NCI-H526 treated with DMSO at 0.1 percent for 48 hours (cell line): Measurements from ENCODE around the gene TFAP2A.
A peak's percentile ranks its signal among the peaks of the same experiment; 100 is the strongest.

Experiments used
- DNase-seq: peaks from one replicate; lab custom pipeline; 2025; lab: John Stamatoyannopoulos, UW

Gene TFAP2A

DNA sequence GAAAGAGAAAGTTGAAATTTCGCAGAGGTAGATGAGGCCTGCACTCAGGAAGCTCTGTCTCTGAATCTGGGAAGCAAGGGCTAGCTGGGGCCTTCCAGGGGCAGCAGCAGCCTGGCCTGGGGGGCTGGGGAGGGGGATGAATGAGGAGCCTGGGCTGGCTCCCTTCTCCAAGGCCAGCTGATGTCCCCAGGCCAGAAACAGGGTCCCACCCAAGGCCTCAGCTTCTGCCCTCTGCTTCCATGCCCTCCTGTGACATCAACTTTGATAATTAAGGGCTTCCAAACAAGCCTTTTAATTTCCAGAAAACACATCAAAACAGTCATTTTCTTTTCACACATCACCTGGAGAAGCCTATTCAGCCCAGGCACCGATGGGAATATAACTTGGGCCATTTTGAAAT, 15.4 kb downstream of the TFAP2A start:
- no peak for DNase-seq

GRCh38 chr6:10398446-10399218, 16.2 kb downstream of the TFAP2A start:
- peak; percentile 40 for DNase-seq

DNA sequence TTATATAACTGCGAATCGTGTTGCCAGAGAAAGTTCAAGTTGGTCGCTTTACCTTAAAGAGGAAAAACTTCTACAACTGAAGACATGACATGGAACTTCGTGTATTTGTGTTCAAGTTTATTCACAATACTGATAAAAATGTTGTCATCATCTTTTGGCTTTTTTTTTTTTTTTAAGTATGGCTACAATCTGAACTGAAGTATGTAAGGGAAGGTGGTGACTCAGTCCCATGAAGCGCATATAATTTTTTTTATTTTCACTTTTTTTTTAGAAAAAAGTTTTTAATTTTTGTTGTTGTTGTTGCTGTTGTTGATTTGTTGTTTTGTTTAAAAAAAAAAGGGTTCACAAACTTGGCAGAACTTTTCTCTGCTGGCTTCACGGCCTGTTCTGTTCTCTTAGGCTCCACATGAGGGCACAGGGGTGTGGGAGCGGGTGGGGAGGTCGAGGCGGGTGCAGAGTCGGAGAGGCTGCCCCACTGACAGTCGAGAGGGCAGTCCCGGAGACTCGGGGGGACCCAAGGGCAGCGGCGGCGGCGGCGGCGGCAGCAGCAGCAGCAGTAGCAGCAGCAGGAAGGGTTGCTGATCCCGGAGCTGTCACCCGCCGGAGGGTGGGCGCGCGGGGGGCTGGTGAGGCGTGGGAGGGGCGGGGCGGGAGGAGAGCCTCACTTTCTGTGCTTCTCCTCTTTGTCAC, 17.0 kb downstream of the TFAP2A start:
- no peak for DNase-seq

DNA sequence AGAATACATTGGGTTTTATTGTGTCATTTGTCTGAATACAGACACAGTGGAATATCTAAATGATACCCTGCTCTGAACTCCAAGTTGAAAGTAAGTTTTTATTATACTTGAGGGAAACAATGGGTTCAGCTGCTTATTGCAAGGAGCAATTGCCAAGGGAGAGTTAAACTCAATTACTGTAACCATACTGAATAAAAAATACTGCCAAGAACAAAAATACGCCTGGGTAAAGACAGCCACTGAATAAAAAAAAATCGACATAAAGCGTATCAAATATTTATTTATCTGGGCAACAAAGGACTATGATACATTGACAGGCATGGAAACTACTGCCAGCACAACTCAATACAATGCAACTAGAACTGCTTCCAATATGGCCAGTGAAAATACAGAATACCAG, 18.1 kb downstream of the TFAP2A start:
- DNase-seq = no peak

DNA sequence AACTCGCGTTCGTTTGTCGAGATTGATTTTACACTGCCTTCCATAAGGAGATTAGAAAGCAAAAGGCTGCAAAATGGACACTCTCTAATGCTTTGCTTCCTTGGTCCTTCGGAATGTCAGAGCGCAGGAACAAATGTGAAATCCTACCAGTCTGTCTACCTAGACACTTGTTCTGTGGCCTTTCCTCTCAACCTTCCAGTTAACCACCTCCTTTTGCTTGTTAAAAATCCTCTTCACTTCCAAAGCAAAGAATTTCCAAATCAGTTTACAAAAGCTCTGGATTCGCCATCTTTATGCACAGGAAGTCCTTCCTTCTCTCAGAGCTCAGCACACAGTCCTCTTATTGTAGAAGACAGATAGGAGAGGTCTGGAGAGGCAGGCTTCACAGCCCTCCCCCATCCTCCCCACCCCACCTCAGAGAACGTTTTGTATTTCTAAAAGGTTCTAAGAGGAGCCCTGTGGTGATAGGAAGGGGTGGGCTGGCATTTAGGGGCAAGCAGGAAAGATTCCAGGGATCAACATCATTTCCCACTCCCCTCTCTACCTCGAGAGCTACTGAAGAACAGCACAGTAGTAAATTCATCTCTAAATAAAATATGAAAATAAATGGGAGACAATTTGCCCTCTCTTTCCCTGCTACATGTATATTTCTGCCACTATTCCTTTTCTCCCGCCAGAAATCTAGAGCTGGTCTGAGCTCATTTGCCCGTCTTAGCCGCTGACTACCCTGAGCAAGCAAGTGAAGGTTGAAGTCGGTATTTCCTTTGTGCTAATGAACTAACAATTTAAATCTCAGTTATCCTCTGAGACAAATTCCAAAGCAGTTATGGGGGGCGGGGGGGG, 18.9 kb downstream of the TFAP2A start:
- no peak for DNase-seq

GRCh38 chr6:10395171-10395703, 19.6 kb downstream of the TFAP2A start:
- no peak for DNase-seq

DNA sequence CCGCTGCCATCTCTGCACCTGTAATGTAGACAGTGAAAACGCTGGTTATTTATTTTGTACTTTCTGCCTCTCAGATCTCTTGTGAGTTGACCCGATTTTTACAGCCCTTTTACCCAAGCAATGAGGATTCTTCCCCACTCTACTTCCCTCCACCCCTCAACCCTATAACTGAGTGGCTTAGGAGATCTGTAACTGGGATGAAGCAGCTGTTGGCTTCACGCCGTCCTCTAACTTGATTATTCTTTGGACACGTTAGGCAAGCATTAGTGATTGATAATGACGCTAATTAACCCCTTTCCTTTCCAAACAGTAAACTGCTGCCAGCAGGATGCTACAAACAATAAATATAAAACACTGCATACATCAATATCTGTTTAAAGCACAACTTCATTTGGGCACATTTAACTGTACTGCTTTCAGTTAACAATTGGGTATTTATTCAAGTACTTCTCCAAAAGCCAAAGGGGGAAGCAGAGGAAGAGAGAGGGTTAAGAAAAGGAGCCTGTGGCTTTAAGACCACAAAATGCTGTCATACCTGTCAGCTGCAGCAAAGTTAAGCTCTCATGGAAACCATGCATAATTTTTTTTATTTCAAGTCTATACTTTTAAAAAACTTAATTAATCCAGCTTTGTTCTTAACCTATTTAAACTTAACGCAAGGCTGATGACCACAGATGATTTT, 21.2 kb downstream of the TFAP2A start:
- DNase-seq = no peak

- DNase-seq = no peak
Measured at GRCh38 chr6:10391799-10392198, 23.1 kb downstream of the TFAP2A start.

DNA sequence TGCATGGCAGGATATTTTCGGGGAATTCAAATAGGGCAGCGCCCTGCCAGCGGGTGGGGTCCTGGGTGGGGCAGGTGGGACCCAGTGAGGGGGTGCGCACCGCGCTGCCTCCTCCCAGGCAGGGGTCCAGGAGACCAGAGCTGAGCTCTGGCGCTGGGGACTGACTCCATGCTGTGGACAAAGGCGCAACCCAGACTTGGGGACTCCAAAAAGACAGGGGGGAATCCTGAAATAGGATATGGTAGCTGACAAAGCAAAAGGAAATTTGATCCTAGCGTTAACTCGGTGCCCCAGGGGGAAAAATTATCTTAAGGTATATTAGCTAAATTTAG, 23.6 kb downstream of the TFAP2A start:
- no peak for DNase-seq

GRCh38 chr6:10390495-10391298, 24.2 kb downstream of the TFAP2A start:
- no peak for DNase-seq

DNA sequence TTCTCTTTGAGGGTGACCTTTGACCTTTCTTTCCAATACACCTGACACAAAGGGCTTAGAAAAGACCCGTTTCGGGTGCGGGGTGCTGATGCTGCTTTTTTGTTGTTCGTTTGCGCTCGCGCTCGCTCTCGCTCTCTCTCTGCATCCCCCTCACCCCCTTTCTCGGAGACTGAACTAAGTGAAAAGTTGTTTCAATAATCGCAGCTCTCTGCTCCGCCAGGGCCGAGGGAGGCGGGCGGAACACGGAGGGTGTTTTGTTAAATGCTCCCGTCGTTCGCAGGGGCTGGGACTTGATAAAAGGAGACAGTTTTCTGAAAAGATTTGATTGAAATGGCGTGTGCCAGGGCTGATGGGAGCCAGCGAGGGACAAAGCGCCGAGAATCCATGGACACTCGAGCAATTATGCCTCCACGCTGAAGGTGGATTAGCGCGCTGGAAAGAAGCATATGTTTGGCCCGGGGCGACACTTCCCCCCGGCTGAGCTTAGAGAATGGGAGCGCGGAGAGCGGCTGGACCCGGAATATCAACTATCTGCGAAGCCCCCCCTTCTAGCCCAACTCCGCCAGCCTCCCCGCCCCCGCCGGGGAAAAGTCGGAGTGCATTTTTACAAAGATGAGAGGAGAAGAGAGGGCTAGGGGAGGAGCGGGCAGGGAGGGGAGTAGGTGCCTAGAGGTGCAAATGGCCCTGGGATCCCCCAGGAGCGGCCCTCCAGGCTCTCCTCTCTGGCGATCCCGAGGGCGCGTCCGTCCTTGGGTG, 25.0 kb downstream of the TFAP2A start:
- DNase-seq = no peak

GRCh38 chr6:10386756-10387654, 27.9 kb downstream of the TFAP2A start:
- no peak for DNase-seq

- DNase-seq = peak; percentile 94
Measured at GRCh38 chr6:10386220-10386619, 28.7 kb downstream of the TFAP2A start.

- no peak for DNase-seq
Measured at GRCh38 chr6:10385524-10386132, 29.2 kb downstream of the TFAP2A start.

DNA sequence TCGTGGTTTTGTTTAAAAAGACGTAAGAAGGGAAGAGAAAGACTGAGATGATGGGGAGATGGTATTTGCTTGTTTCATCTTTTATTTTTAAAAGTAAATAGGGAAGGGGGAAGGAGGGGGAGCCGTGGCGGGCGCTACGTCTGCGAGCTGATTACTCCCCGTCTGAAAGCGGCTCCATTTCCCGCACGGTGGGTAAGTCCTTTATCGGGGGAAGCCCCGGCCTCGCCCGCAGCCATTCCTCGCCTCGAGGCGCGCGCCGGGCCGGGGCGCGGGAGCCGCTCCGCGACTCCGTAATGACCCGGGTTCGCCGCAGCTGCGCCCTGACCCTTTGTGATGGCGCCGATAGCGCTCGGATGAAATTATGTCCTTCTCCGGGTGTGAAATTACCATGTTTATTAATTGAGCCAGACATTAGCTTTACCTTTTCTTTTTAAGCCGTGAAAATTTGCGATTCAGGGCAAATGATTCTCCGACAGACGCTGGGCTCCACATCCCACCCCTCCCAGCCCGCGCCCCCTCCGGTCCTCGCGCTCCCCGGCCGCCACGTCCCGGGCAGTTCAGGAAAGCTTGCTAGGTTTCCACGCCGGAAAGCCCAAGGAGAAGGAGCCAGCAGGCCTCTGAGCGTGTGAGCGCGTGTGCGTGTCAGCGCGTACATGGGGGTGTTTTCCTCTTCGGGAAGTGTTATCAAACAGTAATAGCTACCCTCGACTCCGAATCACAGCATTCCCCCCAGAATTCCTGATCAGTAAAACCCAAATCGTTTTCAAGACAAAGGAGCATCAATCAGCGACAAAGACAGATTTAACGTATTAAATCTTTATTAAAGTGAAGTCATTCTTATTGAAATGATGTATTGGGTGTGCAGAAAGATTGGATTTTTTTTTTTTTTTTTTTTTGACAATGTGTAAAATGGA, 30.0 kb downstream of the TFAP2A start:
- DNase-seq = no peak

DNA sequence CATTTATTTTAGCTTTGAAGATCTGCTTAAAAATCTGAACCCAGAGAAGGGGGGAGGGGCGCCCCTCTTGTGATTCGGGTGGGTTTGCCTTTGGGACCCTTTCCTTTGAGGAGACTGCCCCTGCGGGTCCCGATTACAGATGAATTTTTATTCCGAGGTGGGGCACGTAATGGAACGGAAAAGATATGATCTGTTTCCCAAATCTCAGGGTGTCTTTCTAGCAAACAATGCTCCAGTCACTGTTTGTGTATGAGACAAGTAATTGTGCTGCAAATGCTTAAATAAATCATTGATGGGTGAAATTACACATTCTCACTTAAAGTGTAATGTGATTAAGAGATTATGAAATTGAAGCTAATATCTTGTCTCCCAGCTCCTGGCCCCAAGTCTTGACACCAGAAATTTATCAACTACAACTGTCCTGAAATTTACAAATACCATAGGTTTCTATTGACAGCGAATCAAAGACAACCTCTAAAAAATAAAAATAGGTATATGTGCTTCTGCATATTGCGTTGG, 30.7 kb downstream of the TFAP2A start:
- no peak for DNase-seq

GRCh38 chr6:10383331-10384090, 31.4 kb downstream of the TFAP2A start:
- peak; percentile 90 for DNase-seq
